Measurements from ENCODE around the gene UBALD2. TPM values are rescaled to one million over a fixed set of nuclear protein-coding genes. Genes with fewer than 3 reads are reported as not detected.

Gene UBALD2
- total RNA-seq (2021): 24.4 to 30.3 TPM (median 28.2 TPM) in 3 replicates
- Bru-seq, nascent RNA: percentile 63 among the genes with signal in this experiment
- long read RNA-seq, experiment 1, transcript UBALD2-201 (3 exons, 1,593 nt): major isoform, 10 of 13 reads
- long read RNA-seq, experiment 1, partial matches to known transcripts: 0 of 13 reads
- long read RNA-seq, experiment 1, other reads (novel, unspliced or antisense): 1 of 13 reads
- long read RNA-seq, experiment 2, transcript UBALD2-201 (3 exons, 1,593 nt): major isoform, 32 of 55 reads
- long read RNA-seq, experiment 2, partial matches to known transcripts: 18 of 55 reads
- long read RNA-seq, experiment 2, other reads (novel, unspliced or antisense): 2 of 55 reads
- long read RNA-seq, experiment 3, partial matches to known transcripts: 0 of 9 reads
- long read RNA-seq, experiment 3, other reads (novel, unspliced or antisense): 6 of 9 reads

- ChIA-PET CTCF (interaction anchor here (0.7 to 8.0 kb wide), 17 partner anchors 15 to 410 kb away, joined by 3 to 70 read pairs (median 4); partner anchors contain the start of gene WBP2), POLR2A (interaction anchor here (0.6 to 1.0 kb wide), 3 partner anchors 10 to 130 kb away, joined by 3 to 4 read pairs (median 3); no protein-coding TSS in a partner anchor)
- Mint-ChIP-seq H3K9me3 (no peaks in the 10 kb centered on the region), H3K4me3 (peak within 1 kb of the TSS; percentile 71), H3K36me3 (peaks cover 7% of the 10 kb centered on the region; the same call in 1 of the 2 replicates), H3K27ac (peak within 1 kb of the TSS; percentile 80), H3K4me1 (peaks cover 43% of the 10 kb centered on the region), H3K27me3 (ENCODE audit: low read depth) (no peaks in the 10 kb centered on the region)
- DNase-seq (ENCODE audit: low spot score): peak; percentile 99
- peak; percentile 95 for ATAC-seq
- TF ChIP-seq ARID4B (CRISPR knock-in tag; IDR thresholded peaks at IDR 0.05; ENCODE audit: borderline replicate concordance): no peak; the same call in 1 of the 2 replicates
- TF ChIP-seq AFF4 (CRISPR knock-in tag; IDR thresholded peaks at IDR 0.05; ENCODE audit: borderline replicate concordance): no peak
- no peak for TF ChIP-seq ZNF671 (CRISPR knock-in tag; IDR thresholded peaks at IDR 0.05)
- TF ChIP-seq OVOL2 (CRISPR knock-in tag; IDR thresholded peaks at IDR 0.05; ENCODE audit: borderline replicate concordance): no peak
- no peak for TF ChIP-seq ZNF532 (CRISPR knock-in tag; IDR thresholded peaks at IDR 0.05; ENCODE audit: borderline replicate concordance)
- no peak for TF ChIP-seq ZNF263 (CRISPR knock-in tag; IDR thresholded peaks at IDR 0.05; ENCODE audit: low read depth)
- peak; percentile 91 for TF ChIP-seq NFYB (CRISPR knock-in tag; conservative IDR thresholded peaks at IDR 0.05; ENCODE audit: low read depth)
- TF ChIP-seq ETV6 (CRISPR knock-in tag; IDR thresholded peaks at IDR 0.05): no peak
- no peak for TF ChIP-seq GTF2I (CRISPR knock-in tag; conservative IDR thresholded peaks at IDR 0.05)
- no peak for TF ChIP-seq ATF6 (CRISPR knock-in tag; IDR thresholded peaks at IDR 0.05)
- peak; percentile 93; the same call in 1 of the 2 replicates for TF ChIP-seq MYBL2 (CRISPR knock-in tag; IDR thresholded peaks at IDR 0.05)
- no peak for TF ChIP-seq USF2 (CRISPR knock-in tag; IDR thresholded peaks at IDR 0.05)
- no peak for TF ChIP-seq ATF1 (CRISPR knock-in tag; IDR thresholded peaks at IDR 0.05)
- TF ChIP-seq JAZF1 (CRISPR knock-in tag; IDR thresholded peaks at IDR 0.05): no peak
- TF ChIP-seq USF1 (CRISPR knock-in tag; IDR thresholded peaks at IDR 0.05): no peak
- TF ChIP-seq NFATC4 (CRISPR knock-in tag; IDR thresholded peaks at IDR 0.05): no peak
- TF ChIP-seq MLX (CRISPR knock-in tag; IDR thresholded peaks at IDR 0.05): no peak
Observed at GRCh38 chr17:76264755-76265623, at the start of gene UBALD2. UBALD2 (plus strand) TSS chr17:76265348; CDS start chr17:76265506, 158 bp downstream.
